GM19467 (cell line): ENCODE data around the gene MCAM.

Experiments used
- ATAC-seq: cut with Tn5 transposase; IDR thresholded peaks from one replicate; pipeline ENCODE4 v1.9.1; 2021; ENCODE audit warnings: mild to moderate bottlenecking, moderate library complexity; ENCODE audit not compliant: unreplicated experiment

Gene MCAM

DNA sequence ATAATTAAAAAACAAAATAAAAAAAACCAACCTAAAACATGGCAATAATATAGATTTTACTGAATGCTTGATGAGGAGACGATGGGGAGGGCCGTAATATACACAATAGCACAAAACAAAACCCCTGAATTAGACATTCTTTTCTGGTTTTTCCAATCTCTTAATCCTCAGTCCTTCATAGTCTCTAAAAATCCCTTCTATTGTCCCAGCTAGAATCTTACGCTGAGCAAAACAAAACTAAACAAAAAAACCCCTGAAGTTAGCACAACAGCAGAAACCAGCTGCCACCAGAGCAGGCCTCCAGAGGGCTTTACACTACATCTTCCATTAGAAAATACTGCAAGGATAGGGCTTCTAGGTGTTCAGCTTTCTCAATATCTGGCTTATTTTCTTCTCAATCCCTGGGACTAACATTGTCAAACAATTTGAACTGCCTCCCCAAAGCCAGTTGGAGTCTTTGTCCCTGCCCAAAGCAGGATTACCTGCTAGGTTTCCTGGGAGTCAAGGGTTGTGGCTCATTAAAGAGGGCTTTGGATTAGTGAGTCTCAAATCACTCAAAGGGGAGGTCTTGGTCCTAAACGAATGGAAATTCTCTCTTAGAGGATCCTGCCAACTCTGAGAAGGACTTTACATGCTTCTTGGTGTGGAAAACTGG is 15.3 kb upstream of the MCAM start:
- no peak for ATAC-seq

DNA sequence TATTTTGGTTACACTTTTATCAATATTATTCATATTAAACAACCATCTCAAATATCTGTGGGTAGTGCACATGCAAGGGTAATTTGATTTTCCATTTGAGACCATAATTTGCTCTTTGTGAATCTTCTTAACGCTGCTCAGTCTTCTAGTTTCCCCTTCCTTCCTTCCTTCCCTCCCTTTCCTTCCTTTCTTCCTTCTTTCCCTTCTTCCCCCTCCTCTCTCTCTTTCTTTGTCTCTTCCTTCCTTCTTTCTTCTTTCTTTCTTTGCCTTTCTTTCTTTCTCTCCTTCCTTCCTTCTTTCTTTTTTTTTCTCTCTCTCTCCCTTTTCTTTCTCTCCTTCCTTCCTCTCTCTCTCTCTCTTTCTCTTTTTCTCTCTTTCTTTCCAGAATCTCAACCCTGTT is 13.3 kb upstream of the MCAM start:
- no peak for ATAC-seq

GRCh38 chr11:119329320-119329719 is 12.4 kb upstream of the MCAM start:
- no peak for ATAC-seq

GRCh38 chr11:119324189-119324588 is 7.3 kb upstream of the MCAM start:
- no peak for ATAC-seq

GRCh38 chr11:119323532-119324033 is 6.7 kb upstream of the MCAM start:
- no peak for ATAC-seq

DNA sequence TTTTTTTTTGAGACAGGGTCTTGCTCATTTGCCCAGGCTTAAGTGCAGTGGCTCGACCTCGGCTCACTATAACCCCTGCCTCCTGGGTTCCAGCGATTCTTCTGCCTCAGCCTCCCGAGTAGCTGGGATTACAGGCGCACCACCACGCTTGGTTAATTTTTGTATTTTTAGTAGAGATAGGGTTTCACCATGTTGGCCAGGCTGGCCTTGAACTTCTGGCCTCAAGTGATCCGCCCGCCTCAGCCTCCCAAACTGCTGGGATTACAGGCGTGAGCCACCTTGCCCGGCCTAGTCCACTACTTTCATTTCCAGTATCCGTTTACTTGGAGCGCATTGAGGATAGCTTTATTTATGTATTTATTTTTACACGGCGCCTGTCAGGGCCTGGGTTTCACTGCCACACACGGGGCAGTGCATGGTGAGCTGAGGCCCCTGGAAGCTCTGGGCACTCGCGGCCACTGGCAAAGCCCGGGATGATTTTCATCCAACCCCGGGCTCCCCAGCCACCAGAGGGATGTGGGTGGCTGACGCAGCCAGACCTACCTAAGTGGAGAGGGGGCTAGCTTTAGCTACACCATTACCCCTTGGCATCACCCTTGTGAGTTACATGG is 6.1 kb upstream of the MCAM start:
- no peak for ATAC-seq

- no peak for ATAC-seq
Measured at GRCh38 chr11:119322360-119322739, 5.4 kb upstream of the MCAM start.

- ATAC-seq: no peak
Measured at GRCh38 chr11:119320776-119321524, 4.0 kb upstream of the MCAM start.

GRCh38 chr11:119320240-119320775 is 3.4 kb upstream of the MCAM start:
- no peak for ATAC-seq

- ATAC-seq: no peak
Measured at GRCh38 chr11:119319700-119320239, 2.8 kb upstream of the MCAM start.

DNA sequence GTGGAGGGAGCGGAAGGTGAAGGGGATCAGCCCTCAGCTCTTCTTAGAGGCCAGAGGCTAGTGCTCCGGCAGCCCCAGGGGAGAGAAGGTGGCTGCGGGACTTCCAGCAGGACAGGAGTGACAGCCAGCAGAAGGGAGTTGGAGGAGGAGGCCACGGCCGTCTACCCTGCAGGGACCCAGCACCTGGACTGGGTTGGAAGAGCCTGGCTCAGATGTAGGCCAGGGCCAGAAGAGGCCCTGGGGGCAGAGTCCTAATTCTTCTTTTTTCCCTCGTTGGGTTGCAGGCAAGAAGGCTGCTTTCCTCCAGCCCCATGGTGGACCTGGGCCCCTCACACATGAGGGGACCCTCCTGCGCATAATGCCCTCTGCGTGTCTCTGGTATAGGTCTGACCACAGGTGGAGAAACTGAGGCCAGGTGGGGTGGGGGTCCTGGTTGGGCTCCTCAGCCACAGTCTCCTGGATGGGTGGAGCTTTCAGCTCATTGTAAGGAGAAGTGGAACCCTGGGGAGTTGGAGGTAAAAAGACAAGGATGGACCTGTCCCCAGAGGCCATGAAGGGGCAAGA is 2.3 kb upstream of the MCAM start:
- ATAC-seq: no peak

GRCh38 chr11:119318240-119319135 is 1.6 kb upstream of the MCAM start:
- no peak for ATAC-seq

DNA sequence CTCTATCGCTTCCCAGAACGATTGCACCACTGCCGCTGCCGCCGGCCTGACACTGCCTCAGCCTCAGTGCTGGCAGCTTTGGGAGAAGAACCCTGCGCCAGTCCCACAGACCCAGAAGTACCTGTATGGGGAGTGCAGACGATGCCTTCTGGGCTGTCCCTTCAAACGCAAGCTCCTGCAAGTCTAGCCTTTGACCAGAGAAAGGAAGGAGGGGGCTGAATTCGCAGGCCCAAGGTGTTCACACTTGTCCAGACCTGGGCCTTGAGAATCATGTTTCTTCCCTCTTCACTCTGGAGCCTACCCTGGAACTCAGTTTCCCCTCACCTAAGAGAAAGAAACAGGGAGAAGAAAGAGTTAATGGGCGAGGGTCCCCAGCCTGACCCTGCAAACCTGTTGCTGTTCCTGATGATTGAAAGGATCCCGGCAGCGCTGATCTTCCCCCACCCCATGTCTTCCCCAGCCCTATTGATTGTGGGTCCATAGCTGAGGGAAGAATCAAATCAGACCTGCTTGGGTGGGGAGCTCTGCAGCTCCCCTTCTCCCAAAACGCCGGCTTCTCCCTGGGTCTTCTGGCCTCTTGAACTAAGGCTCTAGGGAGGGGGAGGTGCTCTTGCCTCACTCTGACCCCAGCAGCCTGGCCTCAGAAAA is 786 bp upstream of the MCAM start:
- ATAC-seq: no peak

GRCh38 chr11:119316016-119316728 is 758 bp downstream of the MCAM start:
- no peak for ATAC-seq

DNA sequence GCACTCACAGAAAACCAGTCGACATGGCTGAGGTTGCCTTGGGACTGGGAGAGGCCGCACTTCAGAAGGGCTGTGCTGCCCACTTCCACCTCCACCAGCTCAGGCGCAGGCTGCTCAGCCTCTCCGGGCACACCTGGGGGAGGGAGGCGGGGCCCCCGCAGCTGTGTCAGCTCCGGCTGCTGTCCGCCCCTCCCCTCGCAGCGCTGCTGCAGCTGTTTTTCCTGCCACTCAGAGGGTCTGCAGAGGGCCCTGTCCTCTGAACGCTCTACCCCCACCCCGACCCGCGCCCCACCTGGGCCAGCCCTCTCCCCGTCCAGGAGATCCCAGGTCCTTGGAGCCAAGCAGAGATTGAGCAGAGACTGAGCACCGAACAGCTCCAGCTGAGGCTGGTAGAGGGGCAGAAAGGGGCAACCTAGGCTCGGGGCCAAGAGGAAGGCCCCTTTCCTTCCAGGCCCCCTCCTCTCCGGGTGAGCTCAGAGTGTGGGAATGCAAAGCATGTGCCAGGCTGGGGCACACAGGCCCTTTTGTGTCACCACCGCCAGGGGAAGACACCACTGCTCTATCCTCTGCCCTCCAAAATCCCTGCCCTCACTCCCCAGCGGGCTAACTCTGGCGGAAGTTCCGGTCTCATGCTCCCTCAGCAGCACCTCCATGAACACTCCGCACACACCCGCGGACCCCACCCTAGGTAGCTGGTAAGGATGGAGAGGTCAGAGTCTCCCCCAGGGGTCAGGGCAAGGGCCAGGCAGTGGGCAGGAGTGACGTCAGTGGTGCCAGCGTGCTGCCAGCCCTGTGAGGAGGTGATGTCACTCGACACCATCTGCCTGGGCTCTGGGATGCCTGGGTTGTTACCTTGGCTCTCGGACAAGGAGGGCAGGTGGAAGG is 1.6 kb downstream of the MCAM start:
- no peak for ATAC-seq

GRCh38 chr11:119314726-119315125 is 2.2 kb downstream of the MCAM start:
- no peak for ATAC-seq

GRCh38 chr11:119310682-119311052 is 6.3 kb downstream of the MCAM start:
- no peak for ATAC-seq
